Measurements from ENCODE around the gene CDH13. TPM values are rescaled to one million over a fixed set of nuclear protein-coding genes. Genes with fewer than 3 reads are reported as not detected.

CDH13 gene
- total RNA-seq, 1 experiment from 2014 or later: 2.1 TPM

- Histone ChIP-seq H3K27ac (ENCODE audit: low read depth, low read length, poor library complexity, severe bottlenecking) (no peak overlapping the region), H3K27me3 (replicated peaks; ENCODE audit: insufficient read depth, low read depth, low read length, poor library complexity) (peaks cover 15% of the 10 kb centered on the region), H3K4me3 (ENCODE audit: low read depth, low read length, poor library complexity, severe bottlenecking) (no peak overlapping the region), H3K9me3 (ENCODE audit: low read depth, low read length, poor library complexity, severe bottlenecking) (no peaks in the 10 kb centered on the region), H3K36me3 (ENCODE audit: insufficient read depth, low read length, poor library complexity, severe bottlenecking) (no peaks in the 10 kb centered on the region), H3K4me1 (ENCODE audit: insufficient read depth, low read length, poor library complexity, severe bottlenecking) (no peaks in the 10 kb centered on the region)
- DNase-seq (ENCODE audit: low spot score): no peak
- BruUV-seq (replicated peaks): no TSS peak
- TF ChIP-seq, protein P1, sequence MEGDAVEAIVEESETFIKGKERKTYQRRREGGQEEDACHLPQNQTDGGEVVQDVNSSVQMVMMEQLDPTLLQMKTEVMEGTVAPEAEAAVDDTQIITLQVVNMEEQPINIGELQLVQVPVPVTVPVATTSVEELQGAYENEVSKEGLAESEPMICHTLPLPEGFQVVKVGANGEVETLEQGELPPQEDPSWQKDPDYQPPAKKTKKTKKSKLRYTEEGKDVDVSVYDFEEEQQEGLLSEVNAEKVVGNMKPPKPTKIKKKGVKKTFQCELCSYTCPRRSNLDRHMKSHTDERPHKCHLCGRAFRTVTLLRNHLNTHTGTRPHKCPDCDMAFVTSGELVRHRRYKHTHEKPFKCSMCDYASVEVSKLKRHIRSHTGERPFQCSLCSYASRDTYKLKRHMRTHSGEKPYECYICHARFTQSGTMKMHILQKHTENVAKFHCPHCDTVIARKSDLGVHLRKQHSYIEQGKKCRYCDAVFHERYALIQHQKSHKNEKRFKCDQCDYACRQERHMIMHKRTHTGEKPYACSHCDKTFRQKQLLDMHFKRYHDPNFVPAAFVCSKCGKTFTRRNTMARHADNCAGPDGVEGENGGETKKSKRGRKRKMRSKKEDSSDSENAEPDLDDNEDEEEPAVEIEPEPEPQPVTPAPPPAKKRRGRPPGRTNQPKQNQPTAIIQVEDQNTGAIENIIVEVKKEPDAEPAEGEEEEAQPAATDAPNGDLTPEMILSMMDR (conservative IDR thresholded peaks at IDR 0.05; ENCODE audit: low read depth, low read length): no peak
- no peak for TF ChIP-seq EZH2 (IDR thresholded peaks at IDR 0.05; ENCODE audit: borderline replicate concordance, low read depth, low read length, poor library complexity, severe bottlenecking)
- intact Hi-C loops (cut with micrococcal nuclease; ENCODE audit: unreplicated experiment): no loop called here
- POLR2A ChIA-PET (ENCODE audit: low non-redundant PET): no interaction called here
- CTCF ChIA-PET: no interaction called here
These were observed 605.0 kb downstream of the CDH13 start for GRCh38 chr16:83231729-83232128.

DNA sequence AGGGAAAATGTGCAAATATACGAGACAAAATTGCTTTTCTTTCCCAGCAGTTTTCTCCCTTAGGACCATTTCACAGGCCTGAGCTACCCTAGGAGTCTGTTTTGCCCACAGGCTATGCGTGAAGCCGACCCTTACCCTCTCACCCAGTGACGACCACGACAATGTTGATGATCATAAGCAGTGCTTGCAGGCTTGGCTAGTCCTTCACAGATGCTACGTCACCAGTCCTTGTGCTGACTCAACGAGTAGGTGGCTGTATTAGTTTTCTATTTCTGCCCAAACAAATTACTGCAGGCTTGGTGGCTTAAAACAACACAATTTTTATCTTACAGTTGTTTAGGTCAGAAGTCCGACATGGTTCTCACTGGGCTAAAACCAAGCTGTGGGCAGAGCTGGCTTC, 606.4 kb downstream of the CDH13 start:
- POLR2A ChIA-PET (ENCODE audit: low non-redundant PET): no interaction called here
- no peak for TF ChIP-seq EZH2 (IDR thresholded peaks at IDR 0.05; ENCODE audit: borderline replicate concordance, low read depth, low read length, poor library complexity, severe bottlenecking)
- TF ChIP-seq, protein P1 (conservative IDR thresholded peaks at IDR 0.05; ENCODE audit: low read depth, low read length): no peak
- peaks cover 15% of the 10 kb centered on the region for H3K27me3 ChIP-seq (replicated peaks; ENCODE audit: insufficient read depth, low read depth, low read length, poor library complexity)
- no peak overlapping the region for H3K4me3 ChIP-seq (ENCODE audit: low read depth, low read length, poor library complexity, severe bottlenecking)
- no peak overlapping the region for H3K27ac ChIP-seq (ENCODE audit: low read depth, low read length, poor library complexity, severe bottlenecking)
- H3K9me3 ChIP-seq (ENCODE audit: low read depth, low read length, poor library complexity, severe bottlenecking): no peaks in the 10 kb centered on the region
- DNase-seq (ENCODE audit: low spot score): no peak
- intact Hi-C loops (cut with micrococcal nuclease; ENCODE audit: unreplicated experiment): no loop called here
- CTCF ChIA-PET: no interaction called here
- no TSS peak for BruUV-seq (replicated peaks)
- H3K36me3 ChIP-seq (ENCODE audit: insufficient read depth, low read length, poor library complexity, severe bottlenecking): no peaks in the 10 kb centered on the region
- no peaks in the 10 kb centered on the region for H3K4me1 ChIP-seq (ENCODE audit: insufficient read depth, low read length, poor library complexity, severe bottlenecking)

GRCh38 chr16:83238949-83239691, 612.4 kb downstream of the CDH13 start:
- no peak for DNase-seq (ENCODE audit: low spot score)
- no TSS peak for BruUV-seq (replicated peaks)
- H3K4me1 ChIP-seq (ENCODE audit: insufficient read depth, low read length, poor library complexity, severe bottlenecking): no peaks in the 10 kb centered on the region
- H3K9me3 ChIP-seq (ENCODE audit: low read depth, low read length, poor library complexity, severe bottlenecking): no peaks in the 10 kb centered on the region
- intact Hi-C loops (cut with micrococcal nuclease; ENCODE audit: unreplicated experiment): no loop called here
- ChIA-PET POLR2A (ENCODE audit: low non-redundant PET) (no interaction called here), CTCF (no interaction called here)
- no peak overlapping the region for H3K4me3 ChIP-seq (ENCODE audit: low read depth, low read length, poor library complexity, severe bottlenecking)
- TF ChIP-seq EZH2 (IDR thresholded peaks at IDR 0.05; ENCODE audit: borderline replicate concordance, low read depth, low read length, poor library complexity, severe bottlenecking): no peak
- TF ChIP-seq, protein P1 (conservative IDR thresholded peaks at IDR 0.05; ENCODE audit: low read depth, low read length): no peak
- no peaks in the 10 kb centered on the region for H3K36me3 ChIP-seq (ENCODE audit: insufficient read depth, low read length, poor library complexity, severe bottlenecking)
- H3K27ac ChIP-seq (ENCODE audit: low read depth, low read length, poor library complexity, severe bottlenecking): no peak overlapping the region
- H3K27me3 ChIP-seq (replicated peaks; ENCODE audit: insufficient read depth, low read depth, low read length, poor library complexity): no peaks in the 10 kb centered on the region

All from A673 (cell line).